C4-2B (cell line): ENCODE results near the gene WNT2.

Experiments
- CTCF ChIP-seq: fragments of 450-650 bp; conservative IDR thresholded peaks from 2 replicates; pipeline ENCODE4 v1.5.1; 2017; ENCODE audit warnings: mild to moderate bottlenecking
- ZFX ChIP-seq: fragments of 450-650 bp; IDR thresholded peaks from 2 replicates; pipeline ENCODE4 v1.6.1; 2017

DNA sequence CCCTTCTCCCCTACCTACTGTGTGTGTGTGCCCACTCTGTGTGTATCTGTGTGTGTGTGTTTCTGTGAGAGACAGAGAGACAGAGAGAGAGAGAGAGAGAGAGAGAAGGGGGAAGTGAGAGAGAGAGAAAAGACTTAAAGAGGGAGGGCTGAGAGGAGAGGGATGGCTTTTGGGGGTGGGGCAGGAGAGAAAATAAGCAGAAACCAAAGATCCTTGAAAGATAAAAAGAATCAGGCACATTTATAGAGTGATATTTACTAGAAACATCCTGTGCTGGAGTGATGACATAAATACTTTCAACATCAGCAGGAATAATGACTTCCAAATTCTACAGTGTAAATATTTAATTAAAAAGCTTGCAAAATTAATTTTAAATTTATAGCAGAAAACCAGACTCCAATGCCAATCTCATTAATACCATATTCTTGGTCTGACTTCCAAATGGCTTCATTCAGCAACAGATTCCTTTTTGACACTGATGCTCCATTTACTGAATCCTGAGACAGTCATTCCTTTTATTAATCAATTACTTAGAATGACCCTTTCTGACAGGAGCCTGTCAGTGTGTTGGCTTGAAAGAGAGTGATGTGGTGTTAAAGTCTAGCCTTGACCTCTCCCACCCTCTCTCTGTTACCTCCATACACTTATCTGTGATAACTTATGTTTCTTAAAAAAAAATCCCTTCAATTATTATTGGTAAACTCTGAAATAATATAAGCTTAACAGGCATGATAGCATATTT, 41.7 kb upstream of the WNT2 start:
- TF ChIP-seq CTCF (no peak), ZFX (no peak)
